Rectal smooth muscle tissue (tissue), 1 donor: ENCODE data around the gene PUSL1.

ENCODE experiments used
- H3K27ac ChIP-seq: one replicate; pipeline ENCODE4 v1.7.0; 2013; ENCODE audit warnings: low read depth, low read length, inconsistent platforms
- H3K27me3 ChIP-seq: one replicate; pipeline ENCODE4 v1.7.0; 2013; ENCODE audit warnings: low read length; ENCODE audit not compliant: control insufficient read depth, insufficient read depth
- H3K36me3 ChIP-seq: one replicate; pipeline ENCODE4 v1.7.0; 2013; ENCODE audit warnings: low read length; ENCODE audit not compliant: control insufficient read depth, insufficient read depth
- H3K4me1 ChIP-seq: one replicate; pipeline ENCODE4 v1.7.0; 2013; ENCODE audit warnings: low read length; ENCODE audit not compliant: control insufficient read depth, insufficient read depth
- H3K4me3 ChIP-seq: one replicate; pipeline ENCODE4 v1.7.0; 2013; ENCODE audit warnings: low read length
- H3K9ac ChIP-seq: one replicate; pipeline ENCODE4 v1.7.0; 2013; ENCODE audit warnings: low read length

Gene PUSL1

DNA sequence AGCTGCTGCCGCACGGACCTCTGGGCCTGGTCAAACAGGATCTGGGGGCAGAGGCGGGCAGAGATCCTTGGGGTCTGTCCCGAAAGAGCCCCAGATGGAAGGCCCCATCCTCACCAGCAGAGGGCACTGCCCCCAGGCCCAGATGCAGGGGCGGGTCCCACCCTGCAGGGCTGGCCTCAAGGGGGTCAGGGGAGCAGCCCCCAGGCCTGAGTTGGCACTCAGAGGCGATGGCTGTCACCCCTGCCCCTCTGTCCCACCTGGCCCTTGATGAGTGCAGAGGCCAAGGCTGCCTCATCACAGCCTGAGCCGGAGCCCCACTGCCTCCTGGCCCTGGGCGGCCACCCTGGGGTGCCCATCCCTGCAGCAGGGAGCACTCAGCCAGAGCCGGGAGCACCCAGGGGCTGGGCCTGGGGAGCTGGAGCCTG, 6.4 kb upstream of the PUSL1 start:
- no peaks in the 10 kb centered on the region for H3K36me3 ChIP-seq
- no peaks in the 10 kb centered on the region for H3K27me3 ChIP-seq
- no peak overlapping the region for H3K27ac ChIP-seq
- no peak overlapping the region for H3K9ac ChIP-seq
- no peak overlapping the region for H3K4me3 ChIP-seq
- H3K4me1 ChIP-seq = peaks cover 22% of the 10 kb centered on the region

DNA sequence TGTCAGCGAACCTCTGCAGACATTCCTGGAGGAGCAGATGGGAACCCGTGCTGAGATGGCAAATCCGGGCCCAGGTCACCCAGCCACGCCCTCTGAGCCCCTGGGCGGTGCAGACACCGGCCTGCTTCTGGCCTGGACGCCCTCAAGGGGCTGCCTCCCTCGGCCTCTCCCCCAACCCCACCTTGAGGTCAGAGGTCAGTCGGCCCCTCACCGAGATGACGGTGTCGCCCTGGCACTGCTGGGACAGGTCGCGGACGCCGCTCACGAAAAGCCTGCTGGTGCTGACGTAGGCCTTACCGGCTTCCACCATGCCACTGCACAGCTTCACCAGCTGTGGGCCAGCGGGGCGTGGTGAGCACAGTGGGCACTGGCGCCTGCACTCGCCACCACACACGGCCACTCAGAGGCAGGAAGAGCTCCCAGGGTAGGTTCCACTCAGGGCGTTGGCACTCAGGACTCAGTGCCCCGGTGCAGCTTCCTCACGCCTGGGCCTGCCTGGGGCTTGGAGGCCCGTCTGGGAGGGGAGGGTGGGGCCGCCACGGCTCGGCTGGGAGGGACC, 5.4 kb upstream of the PUSL1 start:
- H3K27me3 ChIP-seq = no peaks in the 10 kb centered on the region
- no peak overlapping the region for H3K4me3 ChIP-seq
- no peaks in the 10 kb centered on the region for H3K36me3 ChIP-seq
- no peak overlapping the region for H3K9ac ChIP-seq
- peaks cover 22% of the 10 kb centered on the region for H3K4me1 ChIP-seq
- H3K27ac ChIP-seq = no peak overlapping the region

DNA sequence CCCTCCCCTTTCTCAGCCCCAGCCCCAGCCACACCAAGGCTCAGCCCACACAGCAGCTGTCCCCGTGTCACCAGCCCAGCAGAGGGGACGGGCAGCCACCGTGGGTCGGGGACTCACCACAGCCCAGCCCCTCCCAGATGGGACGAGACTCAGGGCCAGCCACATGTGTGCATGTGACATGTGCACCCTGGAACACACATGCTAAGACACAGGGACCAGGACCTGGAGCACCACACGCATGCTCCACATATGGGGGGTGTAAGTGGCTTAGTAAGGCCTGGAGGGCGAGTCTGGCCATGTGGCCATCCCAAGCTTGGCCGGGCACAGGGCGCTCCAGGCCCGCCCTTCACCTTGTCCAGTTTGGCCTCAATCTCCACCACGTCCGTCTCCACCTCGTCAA, 4.7 kb upstream of the PUSL1 start:
- H3K4me1 ChIP-seq = peaks cover 22% of the 10 kb centered on the region
- H3K27me3 ChIP-seq = no peaks in the 10 kb centered on the region
- H3K27ac ChIP-seq = no peak overlapping the region
- H3K4me3 ChIP-seq = no peak overlapping the region
- no peak overlapping the region for H3K9ac ChIP-seq
- H3K36me3 ChIP-seq = no peaks in the 10 kb centered on the region

DNA sequence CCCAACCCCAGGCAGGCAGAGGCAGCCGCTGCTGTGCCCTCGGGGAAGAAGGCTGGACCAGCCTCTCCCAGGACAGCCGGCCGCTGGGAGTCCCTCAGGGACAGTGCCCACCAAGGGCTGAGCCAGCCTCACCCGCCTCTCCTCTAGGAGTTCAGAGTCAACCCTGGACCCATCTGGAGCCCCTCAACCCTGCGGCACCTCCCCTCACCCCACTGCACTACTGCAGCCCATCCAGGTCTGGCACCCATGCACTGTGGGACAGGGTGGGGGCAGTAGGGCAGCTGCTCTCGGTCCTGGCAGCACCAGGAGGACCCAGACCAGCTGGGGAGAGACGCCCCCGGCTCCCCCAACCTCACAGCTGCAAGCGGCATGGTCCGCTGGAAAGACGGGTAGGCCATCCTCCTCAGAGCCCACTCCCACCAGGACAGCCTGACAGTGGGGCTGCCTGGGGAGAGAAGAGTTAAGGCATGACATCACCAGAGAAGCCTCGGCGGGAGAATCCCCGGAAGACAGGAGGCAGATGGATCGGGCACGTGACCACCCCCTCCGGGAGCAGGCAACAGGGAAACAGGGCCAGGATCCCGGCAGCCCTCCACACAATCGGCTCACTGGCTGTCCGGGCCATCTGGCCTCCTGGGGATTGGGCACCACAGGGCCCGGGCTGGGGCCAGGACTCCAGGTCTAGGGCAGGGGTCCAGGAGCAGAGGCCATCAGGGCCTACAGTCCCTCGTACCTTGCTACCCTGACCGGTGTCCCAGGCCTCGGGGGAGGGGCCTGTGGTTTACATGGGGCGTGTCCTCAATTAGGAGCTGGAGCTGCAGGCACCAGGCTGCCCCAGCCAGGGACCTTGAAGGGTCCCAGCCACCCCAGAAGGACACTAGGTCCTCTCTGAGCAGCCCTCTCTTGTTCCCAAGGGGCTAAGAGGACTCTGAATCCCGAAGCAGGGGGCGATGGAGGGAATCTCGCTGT, 3.8 kb upstream of the PUSL1 start:
- Histone ChIP-seq H3K36me3 (no peaks in the 10 kb centered on the region), H3K27me3 (no peaks in the 10 kb centered on the region), H3K9ac (peak overlapping the region; percentile 33), H3K4me3 (peak overlapping the region; percentile 66), H3K4me1 (peaks cover 28% of the 10 kb centered on the region), H3K27ac (peak overlapping the region; percentile 69)

DNA sequence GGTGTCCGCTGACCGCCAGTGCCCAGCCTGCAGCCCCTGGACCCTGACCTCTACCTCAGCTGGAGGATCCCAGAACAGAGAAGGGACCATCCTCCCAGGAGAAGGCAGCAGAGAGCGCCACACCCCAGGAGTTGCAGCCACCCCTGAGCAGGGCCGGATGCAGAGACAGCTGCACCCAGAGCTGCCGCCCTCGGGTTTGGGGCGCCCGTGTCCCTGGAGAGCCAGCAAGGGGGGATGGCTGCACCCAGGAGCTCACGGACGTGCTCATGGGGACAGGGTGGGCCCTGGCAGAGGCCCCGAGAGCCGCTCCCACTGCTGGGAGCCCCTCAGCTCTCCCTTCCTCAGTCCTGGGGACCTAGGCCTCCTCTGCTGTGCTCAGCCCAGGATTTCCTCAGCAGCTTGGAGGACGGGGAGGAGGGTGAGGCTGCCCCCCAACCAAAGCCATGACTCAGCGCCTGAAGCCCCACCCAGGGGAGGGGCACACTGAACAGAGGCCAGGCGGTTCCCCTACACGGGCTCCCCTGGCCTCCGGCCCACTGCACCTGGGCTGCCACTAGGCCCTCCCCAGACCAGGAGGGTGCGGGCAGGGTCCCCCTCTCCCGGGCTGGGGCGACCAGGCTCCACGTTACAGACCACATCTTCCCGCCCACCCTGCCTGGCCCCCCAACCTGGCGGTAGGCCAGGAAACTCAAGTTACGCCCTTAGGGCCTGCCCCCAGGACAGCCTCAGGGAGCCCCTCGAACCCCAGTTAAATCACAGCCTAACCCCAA, 2.9 kb upstream of the PUSL1 start:
- Histone ChIP-seq H3K4me1 (peaks cover 28% of the 10 kb centered on the region), H3K36me3 (peaks cover 3% of the 10 kb centered on the region), H3K4me3 (peak overlapping the region; percentile 66), H3K9ac (peak overlapping the region; percentile 33), H3K27ac (peak overlapping the region; percentile 69), H3K27me3 (no peaks in the 10 kb centered on the region)

DNA sequence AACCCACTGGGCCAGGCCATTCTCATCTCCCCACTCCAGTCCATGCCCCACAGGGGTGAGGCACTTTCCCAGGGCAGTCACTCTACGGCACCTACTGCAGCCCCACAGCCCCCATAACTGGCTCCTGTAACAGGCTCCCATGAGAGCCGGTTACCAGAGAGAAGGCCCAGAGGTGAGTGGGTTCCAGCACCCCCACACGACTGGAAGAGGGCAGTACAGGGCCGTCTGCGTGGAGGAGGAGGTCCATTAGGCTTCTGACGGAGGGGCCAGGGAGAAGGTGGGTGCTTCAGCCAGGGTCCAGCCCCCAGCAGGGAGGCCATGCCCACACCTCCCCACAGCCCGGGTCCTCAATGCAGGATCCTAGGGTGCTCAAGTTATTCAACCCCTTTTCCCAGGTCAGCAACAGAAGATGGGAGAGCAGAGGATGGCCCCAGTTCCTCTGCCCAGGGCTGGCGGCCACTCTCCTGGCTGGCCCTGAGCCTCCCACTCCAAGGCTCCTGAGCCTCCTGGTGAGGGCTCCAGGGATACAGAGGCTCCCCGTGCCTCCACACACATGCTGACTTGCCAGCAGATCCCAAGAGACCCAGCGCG, 2.2 kb upstream of the PUSL1 start:
- Histone ChIP-seq H3K4me1 (peaks cover 28% of the 10 kb centered on the region), H3K9ac (no peak overlapping the region), H3K27ac (peak overlapping the region; percentile 69), H3K36me3 (peaks cover 4% of the 10 kb centered on the region), H3K4me3 (peak overlapping the region; percentile 66), H3K27me3 (no peaks in the 10 kb centered on the region)

DNA sequence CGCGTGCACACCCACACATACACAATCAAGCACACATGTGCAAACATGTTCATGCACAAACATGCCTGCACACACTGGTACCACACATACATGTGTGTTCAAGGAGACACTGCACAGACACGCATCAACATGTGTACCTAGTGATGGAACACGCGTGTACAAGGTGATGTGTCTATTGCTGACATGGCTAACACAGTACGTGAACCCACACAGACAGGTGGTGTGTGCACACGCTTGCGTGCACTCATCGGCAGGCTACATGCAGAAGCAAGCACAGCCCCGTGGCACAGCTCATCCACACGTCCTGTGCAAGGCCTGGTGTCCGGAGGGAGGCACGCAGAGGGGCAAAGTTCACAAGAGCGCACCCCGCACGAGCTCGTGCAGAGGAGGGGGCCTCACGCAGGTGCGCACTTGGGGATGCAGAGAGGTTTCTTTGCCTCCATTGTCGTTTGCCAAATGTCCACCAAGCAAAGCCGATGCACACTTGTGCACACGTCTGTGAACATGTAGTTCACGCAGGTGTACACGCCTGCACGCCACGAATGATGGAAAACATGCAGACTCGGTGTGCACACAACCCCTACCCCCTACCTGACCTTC, 1.6 kb upstream of the PUSL1 start:
- Histone ChIP-seq H3K27me3 (no peaks in the 10 kb centered on the region), H3K4me1 (peaks cover 28% of the 10 kb centered on the region), H3K27ac (peak overlapping the region; percentile 66), H3K4me3 (peak overlapping the region; percentile 66), H3K9ac (no peak overlapping the region), H3K36me3 (peaks cover 7% of the 10 kb centered on the region)

DNA sequence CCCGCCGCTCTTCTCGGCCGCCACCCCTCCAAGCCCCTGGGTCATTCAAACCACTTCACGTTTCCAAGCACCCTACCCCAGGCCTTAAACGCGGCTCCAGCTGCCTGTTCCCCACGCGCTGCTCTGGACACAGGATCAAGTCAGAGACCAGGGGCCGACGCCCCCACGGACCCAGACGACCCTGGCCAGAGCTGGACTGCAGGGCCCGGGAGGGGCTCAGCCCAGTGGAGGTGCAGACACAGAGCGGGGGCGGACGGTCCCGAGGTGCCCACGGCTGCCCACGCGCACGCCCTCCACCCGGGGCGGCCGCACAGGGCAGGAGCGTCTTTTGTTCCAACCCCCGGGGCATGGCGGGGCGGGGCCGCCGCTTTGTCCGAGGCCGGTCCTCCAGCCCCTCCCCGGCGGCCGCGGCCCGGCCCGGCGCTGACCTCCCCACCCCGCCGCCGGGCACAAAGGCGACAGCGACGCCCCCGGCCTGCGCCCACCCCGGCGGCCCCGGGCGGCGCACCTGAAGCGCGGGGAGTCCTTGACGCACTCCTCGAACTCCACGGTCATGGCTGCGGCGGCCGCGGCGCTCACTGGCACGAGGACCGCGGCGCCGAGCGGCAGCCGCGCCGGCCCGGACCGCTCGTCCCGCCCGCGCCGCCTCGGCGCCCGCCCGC, 1.0 kb upstream of the PUSL1 start:
- Histone ChIP-seq H3K36me3 (peaks cover 7% of the 10 kb centered on the region), H3K4me3 (peak overlapping the region; percentile 66), H3K27me3 (no peaks in the 10 kb centered on the region), H3K27ac (peak overlapping the region; percentile 66), H3K4me1 (peaks cover 28% of the 10 kb centered on the region), H3K9ac (no peak overlapping the region)

DNA sequence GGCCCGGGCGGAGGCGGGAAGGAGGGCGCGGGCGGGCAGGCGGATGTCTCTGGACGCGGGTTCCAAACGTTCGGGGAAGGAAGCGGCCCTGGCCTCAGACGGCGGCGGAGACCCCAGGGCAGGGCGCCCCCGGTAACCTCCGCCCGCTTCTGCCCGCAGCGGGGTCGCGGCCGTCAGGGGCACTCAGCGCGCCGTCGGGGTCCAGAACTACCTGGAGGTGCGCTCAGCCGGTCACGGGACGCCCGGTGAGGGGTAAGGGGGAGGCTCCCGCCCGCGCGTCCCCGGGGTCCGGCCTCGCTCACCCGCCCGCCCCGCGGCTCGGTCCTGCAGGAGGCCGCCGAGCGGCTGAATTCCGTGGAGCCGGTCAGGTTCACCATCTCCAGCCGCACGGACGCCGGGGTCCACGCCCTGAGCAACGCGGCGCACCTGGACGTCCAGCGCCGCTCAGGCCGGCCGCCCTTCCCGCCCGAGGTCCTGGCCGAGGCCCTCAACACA, 406 bp downstream of the PUSL1 start:
- Histone ChIP-seq H3K4me1 (peaks cover 28% of the 10 kb centered on the region), H3K27ac (peak overlapping the region; percentile 88), H3K36me3 (peaks cover 13% of the 10 kb centered on the region), H3K9ac (peak overlapping the region; percentile 10), H3K27me3 (no peaks in the 10 kb centered on the region), H3K4me3 (peak overlapping the region; percentile 71)

DNA sequence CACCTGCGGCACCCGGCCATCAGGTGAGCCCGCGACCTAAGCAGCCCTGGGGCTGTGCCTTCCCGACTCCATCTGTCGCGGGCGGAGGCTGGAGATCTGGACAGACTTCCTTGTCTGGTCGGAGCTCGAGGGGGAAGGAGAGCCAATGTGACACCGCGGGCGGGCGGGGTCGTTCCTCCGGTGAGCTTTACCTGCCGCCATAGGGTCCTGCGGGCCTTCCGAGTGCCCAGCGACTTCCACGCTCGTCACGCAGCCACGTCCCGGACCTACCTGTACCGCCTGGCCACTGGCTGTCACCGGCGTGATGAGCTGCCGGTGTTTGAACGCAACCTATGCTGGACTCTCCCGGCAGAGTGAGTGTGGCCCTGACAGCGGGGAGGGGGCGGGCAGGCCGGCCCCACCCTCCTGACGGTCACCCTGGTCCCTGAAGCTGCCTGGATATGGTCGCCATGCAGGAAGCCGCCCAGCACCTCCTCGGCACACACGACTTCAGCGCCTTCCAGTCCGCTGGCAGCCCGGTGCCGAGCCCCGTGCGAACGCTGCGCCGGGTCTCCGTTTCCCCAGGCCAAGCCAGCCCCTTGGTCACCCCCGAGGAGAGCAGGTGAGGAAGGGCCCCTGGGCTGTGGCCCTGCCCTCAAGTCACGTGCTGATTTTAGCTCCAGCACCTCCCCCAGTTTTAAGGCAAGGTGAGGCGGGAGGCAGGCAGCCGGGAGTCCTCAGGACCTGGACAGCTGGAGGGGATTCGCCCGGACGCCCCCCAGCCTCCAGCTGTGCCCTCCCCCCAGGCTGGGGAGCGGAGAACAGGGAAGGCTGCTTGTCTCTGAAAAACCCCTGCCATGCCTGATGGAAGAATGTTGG, 1.1 kb downstream of the PUSL1 start:
- Histone ChIP-seq H3K4me3 (peak overlapping the region; percentile 71), H3K27ac (no peak overlapping the region), H3K4me1 (peaks cover 23% of the 10 kb centered on the region), H3K9ac (peak overlapping the region; percentile 10), H3K27me3 (no peaks in the 10 kb centered on the region), H3K36me3 (peaks cover 18% of the 10 kb centered on the region)

DNA sequence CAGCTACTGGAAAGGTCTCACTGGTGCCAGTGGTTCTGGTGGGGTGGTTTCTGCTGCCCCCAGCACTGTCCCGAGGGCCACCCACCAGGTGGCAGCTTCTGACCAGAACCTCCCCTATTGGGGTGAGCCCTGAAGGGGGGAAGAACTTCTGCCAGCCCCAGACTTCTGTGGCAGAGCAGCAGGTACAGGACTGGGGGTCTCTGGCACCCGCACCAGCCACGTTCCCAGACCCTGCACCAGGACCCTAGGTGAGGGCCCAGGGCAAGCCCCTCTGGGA, 1.6 kb downstream of the PUSL1 start:
- Histone ChIP-seq H3K36me3 (peaks cover 20% of the 10 kb centered on the region), H3K27ac (no peak overlapping the region), H3K9ac (no peak overlapping the region), H3K27me3 (no peaks in the 10 kb centered on the region), H3K4me1 (peaks cover 18% of the 10 kb centered on the region), H3K4me3 (no peak overlapping the region)
